Measurements from ENCODE around the gene SLC34A3. TPM values are rescaled to one million over a fixed set of nuclear protein-coding genes. Genes with fewer than 3 reads are reported as not detected.

SLC34A3 gene
- total RNA-seq, 1 experiment from 2014 or later = 0.13 TPM

- CTCF ChIA-PET = interaction anchor here (1.0 to 1.8 kb wide), 3 partner anchors 11 to 58 kb away, joined by 3 to 6 read pairs (median 5); no protein-coding TSS in a partner anchor
Observed at GRCh38 chr9:137187386-137187785, 43.3 kb upstream of the SLC34A3 start.

More at GRCh38 chr9:137187386-137187785, 43.3 kb upstream of the SLC34A3 start:
- no peak for DNase-seq (ENCODE audit: low spot score)
- H3K27me3 Mint-ChIP-seq (ENCODE audit: low read depth) = no peaks in the 10 kb centered on the region; the same call in 1 of the 2 replicates
- H3K4me3 Mint-ChIP-seq = peak overlapping the region; percentile 91
- ATAC-seq = no peak
- POLR2A ChIA-PET = interaction anchor here (0.6 to 2.0 kb wide), 2 partner anchors 13 to 16 kb away, joined by 6 to 13 read pairs; partner anchors contain the start of gene TPRN
- H3K9me3 Mint-ChIP-seq = no peaks in the 10 kb centered on the region
- peak overlapping the region; percentile 86 for H3K27ac Mint-ChIP-seq
- peaks cover 6% of the 10 kb centered on the region for H3K36me3 Mint-ChIP-seq
- TF ChIP-seq MLX (CRISPR knock-in tag; IDR thresholded peaks at IDR 0.05) (no peak), CDX4 (CRISPR knock-in tag; IDR thresholded peaks at IDR 0.05; ENCODE audit: borderline replicate concordance) (no peak), PRRX2 (CRISPR knock-in tag; IDR thresholded peaks at IDR 0.05) (no peak), STAT6 (CRISPR knock-in tag; conservative IDR thresholded peaks at IDR 0.05; ENCODE audit: low read depth) (no peak), ATF3 (CRISPR knock-in tag; conservative IDR thresholded peaks at IDR 0.05) (no peak), CTCF (IDR thresholded peaks at IDR 0.05) (no peak), MAX (CRISPR knock-in tag; IDR thresholded peaks at IDR 0.05) (no peak), FOXP4 (CRISPR knock-in tag; IDR thresholded peaks at IDR 0.05) (no peak)
- H3K4me1 Mint-ChIP-seq = peaks cover 20% of the 10 kb centered on the region

Data from WTC11 (cell line).